ENCODE results near the gene GNA12.
"Not testable (repeated sequence)": the region's sequence is repeated elsewhere in the genome, so short reads cannot be mapped to it uniquely, and the experiment has no call there.

Gene GNA12

GRCh38 chr7:2866601-2867000, 22.5 kb upstream of the GNA12 start:
- no peak for DNase-seq (ENCODE audit: extremely low read depth in 1 of 2, low read depth in 1 of 2)

- peak; percentile 32 to 54 for DNase-seq (ENCODE audit: extremely low read depth in 1 of 2, low read depth in 1 of 2)
Observed at GRCh38 chr7:2864999-2865670, 21.0 kb upstream of the GNA12 start.

GRCh38 chr7:2864204-2864985, 20.3 kb upstream of the GNA12 start:
- no peak for DNase-seq (ENCODE audit: extremely low read depth in 1 of 2, low read depth in 1 of 2)

GRCh38 chr7:2863461-2864066, 19.5 kb upstream of the GNA12 start:
- peak; percentile 35 to 51 for DNase-seq (ENCODE audit: extremely low read depth in 1 of 2, low read depth in 1 of 2)

DNA sequence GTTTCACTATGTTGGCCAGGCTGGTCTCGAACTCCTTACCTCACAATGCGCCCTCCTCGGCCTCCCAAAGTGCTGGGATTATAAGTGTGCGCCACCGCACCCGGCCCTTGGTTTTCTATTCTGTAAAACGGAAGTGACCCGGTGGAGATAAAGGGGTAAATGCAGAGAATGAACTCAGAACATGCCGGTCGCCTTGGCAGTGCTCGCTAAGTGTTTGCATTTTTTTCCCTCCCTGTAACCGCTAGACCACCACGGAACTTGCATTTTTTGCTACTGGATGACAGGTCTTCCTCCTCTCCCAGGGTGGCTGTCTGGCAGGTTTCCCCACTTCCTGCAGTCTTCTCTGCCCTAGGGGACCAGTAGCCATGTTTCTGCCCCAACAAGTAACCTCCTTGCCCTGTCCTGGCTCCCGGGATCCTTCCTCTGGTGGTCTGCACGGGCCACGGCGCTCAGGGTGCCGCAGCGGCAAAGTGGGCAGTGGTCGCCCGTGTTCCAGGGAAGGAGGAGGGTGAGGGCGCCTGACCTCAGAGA, 18.8 kb upstream of the GNA12 start:
- DNase-seq (ENCODE audit: extremely low read depth in 1 of 2, low read depth in 1 of 2) = no peak

- no peak for DNase-seq (ENCODE audit: extremely low read depth in 1 of 2, low read depth in 1 of 2)
Observed at GRCh38 chr7:2861509-2861908, 17.4 kb upstream of the GNA12 start.

- no peak for DNase-seq (ENCODE audit: extremely low read depth in 1 of 2, low read depth in 1 of 2)
Observed at GRCh38 chr7:2860627-2861133, 16.6 kb upstream of the GNA12 start.

DNA sequence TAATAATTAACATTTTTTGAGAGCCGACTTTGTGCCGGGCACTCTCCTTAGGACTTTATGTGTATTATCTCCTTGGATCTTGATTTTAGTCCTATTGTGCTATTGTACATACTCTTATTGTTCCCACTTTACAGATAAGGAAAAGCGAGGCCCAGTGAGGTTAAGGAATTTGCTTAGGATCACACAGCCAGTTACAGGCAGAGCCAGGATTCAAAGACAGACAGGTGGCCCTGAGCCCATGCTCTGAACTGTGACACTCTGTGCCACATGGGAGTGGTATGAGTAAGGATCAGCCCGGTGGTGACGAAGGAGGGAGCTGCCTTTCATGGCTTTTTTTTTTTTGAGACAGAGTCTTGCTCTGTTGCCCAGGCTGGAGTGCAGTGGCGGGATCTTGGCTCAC, 15.8 kb upstream of the GNA12 start:
- no peak for DNase-seq (ENCODE audit: extremely low read depth in 1 of 2, low read depth in 1 of 2)

GRCh38 chr7:2858621-2859020, 14.5 kb upstream of the GNA12 start:
- no peak for DNase-seq (ENCODE audit: extremely low read depth in 1 of 2, low read depth in 1 of 2)

DNA sequence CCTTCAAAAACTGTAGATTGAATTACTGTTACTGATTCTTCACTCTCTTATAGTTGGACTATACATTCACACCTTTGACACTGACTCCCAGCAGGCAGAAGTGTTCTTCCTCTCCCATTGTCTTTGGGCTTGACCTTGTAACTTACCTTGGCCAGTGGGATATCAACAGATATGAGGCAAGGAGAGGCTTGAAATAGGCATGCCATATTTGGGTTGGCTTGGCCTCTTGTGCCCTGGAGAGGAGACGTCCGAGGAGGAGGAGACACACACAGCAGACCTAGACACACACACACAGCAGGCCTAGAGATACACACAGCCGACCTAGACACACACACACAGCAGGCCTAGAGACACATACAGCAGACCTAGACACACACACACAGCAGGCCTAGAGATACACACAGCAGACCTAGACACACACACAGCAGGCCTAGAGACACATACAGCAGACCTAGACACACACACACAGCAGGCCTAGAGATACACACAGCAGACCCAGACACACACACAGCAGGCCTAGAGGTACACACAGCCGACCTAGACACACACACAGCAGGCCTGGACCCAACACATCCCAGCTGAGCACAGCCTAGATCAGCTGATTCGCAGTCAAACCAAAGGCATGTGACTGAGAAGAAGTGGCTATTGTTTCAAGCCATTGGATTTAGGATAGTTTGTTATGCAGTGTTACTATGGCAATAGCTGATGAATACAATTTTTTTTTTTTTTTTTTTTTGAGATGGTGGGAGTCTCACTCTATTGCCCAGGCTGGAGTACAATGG, 12.5 kb upstream of the GNA12 start:
- no peak for DNase-seq (ENCODE audit: extremely low read depth in 1 of 2, low read depth in 1 of 2)

DNA sequence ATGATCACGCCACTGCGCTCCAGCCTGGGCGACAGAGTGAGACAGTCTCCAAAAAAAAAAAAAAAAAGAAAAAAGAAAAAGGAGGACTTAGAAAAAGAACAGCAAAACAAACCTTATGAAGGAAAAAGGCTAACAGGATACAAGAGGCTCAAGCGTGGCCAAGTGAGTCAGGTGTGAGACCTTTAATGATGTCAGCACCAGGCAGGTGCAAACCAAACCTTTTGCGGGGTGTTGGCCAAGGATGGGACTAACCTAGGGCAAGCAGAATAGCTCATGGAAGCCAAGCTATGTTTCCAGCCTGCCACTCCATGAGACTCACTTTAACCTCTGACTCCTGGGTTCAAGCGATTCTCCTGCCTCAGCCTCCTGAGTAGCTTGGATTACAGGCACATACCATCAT, 11.3 kb upstream of the GNA12 start:
- DNase-seq (ENCODE audit: extremely low read depth in 1 of 2, low read depth in 1 of 2) = no peak

- DNase-seq (ENCODE audit: extremely low read depth in 1 of 2, low read depth in 1 of 2) = not testable (repeated sequence)
Observed at GRCh38 chr7:2853552-2853951, 9.4 kb upstream of the GNA12 start.

- DNase-seq (ENCODE audit: extremely low read depth in 1 of 2, low read depth in 1 of 2) = no peak
Observed at GRCh38 chr7:2853147-2853546, 9.0 kb upstream of the GNA12 start.

- no peak for DNase-seq (ENCODE audit: extremely low read depth in 1 of 2, low read depth in 1 of 2)
Observed at GRCh38 chr7:2851497-2851896, 7.4 kb upstream of the GNA12 start.

- no peak for DNase-seq (ENCODE audit: extremely low read depth in 1 of 2, low read depth in 1 of 2)
Observed at GRCh38 chr7:2849941-2850766, 6.0 kb upstream of the GNA12 start.

GRCh38 chr7:2845034-2845592, 1.0 kb upstream of the GNA12 start:
- DNase-seq (ENCODE audit: extremely low read depth in 1 of 2, low read depth in 1 of 2) = no peak

GRCh38 chr7:2843711-2844152, 376 bp downstream of the GNA12 start:
- DNase-seq (ENCODE audit: extremely low read depth in 1 of 2, low read depth in 1 of 2) = no peak

- DNase-seq (ENCODE audit: extremely low read depth in 1 of 2, low read depth in 1 of 2) = no peak
Observed at GRCh38 chr7:2843191-2843685, 870 bp downstream of the GNA12 start.

- DNase-seq (ENCODE audit: extremely low read depth in 1 of 2, low read depth in 1 of 2) = no peak
Observed at GRCh38 chr7:2841907-2842306, 2.2 kb downstream of the GNA12 start.

All from activated CD8-positive, alpha-beta memory T cell treated with anti-CD3 and anti-CD28 coated beads for 1 hour (primary cell).